ENCODE measurements around the gene ANKRD36C. TPM values are rescaled to one million over a fixed set of nuclear protein-coding genes. Genes with fewer than 3 reads are reported as not detected.
"Not testable (repeated sequence)": the region's sequence is repeated elsewhere in the genome, so short reads cannot be mapped to it uniquely, and the experiment has no call there.

Gene ANKRD36C
- total RNA-seq, 2 donors from 2014 or later, result 18.9 to 137 TPM

- H3K36me3 ChIP-seq; H3K4me1 ChIP-seq (replicated peaks); intact Hi-C loops (cut with DNase I); H3K4me3 ChIP-seq; H3K27ac ChIP-seq; DNase-seq (ENCODE audit: low spot score); H3K27me3 ChIP-seq (replicated peaks; ENCODE audit: insufficient read depth); H3K9me3 ChIP-seq: not testable (repeated sequence)
- WGBS, result no CpG with 5 or more reads among the region's 9 CpGs
Observed at GRCh38 chr2:95790180-95790579, 201.4 kb downstream of the ANKRD36C start.

GRCh38 chr2:95789385-95789784 lies 202.2 kb downstream of the ANKRD36C start:
- H3K4me3 ChIP-seq; H3K27me3 ChIP-seq (replicated peaks; ENCODE audit: insufficient read depth); H3K27ac ChIP-seq; H3K36me3 ChIP-seq; intact Hi-C loops (cut with DNase I); DNase-seq (ENCODE audit: low spot score); H3K9me3 ChIP-seq; H3K4me1 ChIP-seq (replicated peaks): not testable (repeated sequence)
- no CpG with 5 or more reads among the region's 34 CpGs for WGBS

GRCh38 chr2:95788642-95789041 lies 203.0 kb downstream of the ANKRD36C start:
- H3K4me3 ChIP-seq; H3K36me3 ChIP-seq; H3K27me3 ChIP-seq (replicated peaks; ENCODE audit: insufficient read depth); H3K27ac ChIP-seq; DNase-seq (ENCODE audit: low spot score); H3K4me1 ChIP-seq (replicated peaks); intact Hi-C loops (cut with DNase I); H3K9me3 ChIP-seq: not testable (repeated sequence)
- no CpG with 5 or more reads among the region's 13 CpGs for whole genome bisulfite sequencing

Small RNAs within 50 kb of the gene (small RNA-seq; reads per million reads assigned to genes)
- gene RN7SL210P, result 0 reads per million in 2 donors

Other genes with a start within 250 kb of the ANKRD36C start
- 10 to 100 TPM in 1 of 2 donors, under 1 TPM in 1; 0.96 to 19.5 TPM for gene GPAT2, start 43.1 kb upstream of the ANKRD36C start, total RNA-seq
- 1 to 10 TPM in 1 of 2 donors, under 1 TPM in 1; 0.23 to 5.0 TPM for gene ADRA2B, start 124.7 kb upstream of the ANKRD36C start, total RNA-seq
- gene ASTL, start 146.7 kb upstream of the ANKRD36C start, total RNA-seq, result under 1 TPM in 1 of 2 donors, not detected in 1; 0.57 TPM
- 10 to 100 TPM in 1 of 2 donors, 1 to 10 TPM in 1; 5.2 to 45.7 TPM for gene DUSP2, start 153.6 kb upstream of the ANKRD36C start, total RNA-seq
- 100 to 1,000 TPM in 1 of 2 donors, 10 to 100 TPM in 1; 93.1 to 141 TPM for gene STARD7, start 217.0 kb upstream of the ANKRD36C start, total RNA-seq